EH (cell line): ENCODE measurements around the gene NAA16.
"Not testable (repeated sequence)": the region's sequence is repeated elsewhere in the genome, so short reads cannot be mapped to it uniquely, and the experiment has no call there.

ENCODE experiments used
- DNase-seq: peaks from one replicate; pipeline ENCODE4 v3.0.0-alpha.2; 2015; ENCODE audit warnings: low read depth

The NAA16 gene

DNA sequence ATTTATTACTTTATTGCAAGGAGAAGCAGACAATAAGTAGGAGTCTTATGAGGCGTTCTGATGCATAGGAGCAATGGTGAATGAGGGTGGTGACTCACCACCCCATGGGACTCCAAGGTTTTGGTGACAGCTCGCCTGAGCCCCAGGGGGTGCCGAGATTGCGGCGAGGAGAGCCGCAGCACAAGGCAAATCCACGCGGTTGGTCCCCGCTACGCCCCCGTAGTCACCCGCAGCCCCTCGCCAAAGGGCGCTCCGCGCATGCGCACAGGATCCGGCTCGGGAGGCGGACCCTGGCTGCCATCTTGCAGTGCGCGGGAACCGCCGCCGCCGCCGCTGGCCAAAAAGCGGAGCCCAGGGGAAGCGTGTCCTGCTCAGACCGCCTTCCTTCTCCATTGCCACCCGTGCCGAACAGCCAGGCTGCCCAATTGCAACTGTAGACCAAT is at the start of gene NAA16:
Gene NAA16 (plus strand): TSS at position 305 of the 443 bp plus-strand sequence. CDS start 262 bp downstream, outside the sequence.
- DNase-seq, result peak; percentile 93

DNA sequence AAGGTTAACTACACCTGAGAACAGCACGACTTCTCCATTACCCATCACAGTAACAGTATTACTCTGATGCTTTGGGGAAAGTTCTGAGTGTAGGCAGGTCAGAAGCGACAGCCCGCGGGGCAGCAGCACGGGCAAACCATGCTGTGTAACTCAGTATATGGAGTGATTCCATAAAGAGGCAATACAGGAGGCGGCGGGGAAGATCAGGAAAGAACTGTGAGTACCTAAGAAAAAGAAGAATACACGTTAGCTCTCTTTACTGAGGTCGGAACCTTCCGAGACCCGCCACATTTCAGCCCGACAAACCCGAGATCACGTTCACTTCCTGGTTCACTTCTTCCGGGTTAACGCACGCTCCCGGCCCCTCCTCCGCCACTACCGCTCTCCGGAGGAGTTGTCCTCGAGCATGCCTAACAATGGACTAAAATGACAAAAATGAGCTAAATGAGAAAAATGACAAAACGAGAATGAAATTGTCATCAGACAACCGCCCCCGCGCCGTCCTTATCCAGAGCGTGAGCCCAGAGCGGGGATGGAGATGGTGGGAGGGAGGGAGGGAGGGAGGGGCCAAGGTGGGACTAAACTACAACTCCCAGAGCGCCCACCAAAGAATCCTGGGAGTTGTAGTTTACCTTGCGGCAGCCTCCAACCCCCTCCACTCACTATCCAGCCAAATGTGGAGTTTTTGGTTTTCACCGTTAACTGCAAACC is 47.7 kb upstream of the NAA16 start, which contains the start of gene MTRF1:
Gene MTRF1 (minus strand): TSS at position 316 of the 711 bp plus-strand sequence. CDS start 2,669 bp downstream, outside the sequence.
- peak; percentile 84 for DNase-seq

DNA sequence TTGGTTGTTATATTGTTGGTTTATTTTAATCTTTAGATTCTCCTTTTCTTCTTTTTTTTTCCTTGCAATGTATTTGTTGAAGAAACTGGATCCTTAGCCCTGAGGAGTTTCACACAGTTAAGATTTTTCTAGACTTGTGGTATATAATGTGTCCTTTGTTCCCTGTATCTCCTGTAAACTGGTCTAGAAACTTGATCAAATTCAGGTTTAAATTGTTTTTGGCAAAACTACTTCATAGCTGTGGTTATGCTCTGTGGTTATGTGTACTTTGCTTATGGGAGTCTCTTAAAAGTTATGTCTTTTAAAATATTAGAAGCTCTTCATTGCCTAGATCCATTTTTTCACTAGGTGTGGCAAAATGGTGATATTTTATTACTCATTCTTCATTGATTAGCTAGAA is 44.0 kb upstream of the NAA16 start:
- DNase-seq, result peak; percentile 28

DNA sequence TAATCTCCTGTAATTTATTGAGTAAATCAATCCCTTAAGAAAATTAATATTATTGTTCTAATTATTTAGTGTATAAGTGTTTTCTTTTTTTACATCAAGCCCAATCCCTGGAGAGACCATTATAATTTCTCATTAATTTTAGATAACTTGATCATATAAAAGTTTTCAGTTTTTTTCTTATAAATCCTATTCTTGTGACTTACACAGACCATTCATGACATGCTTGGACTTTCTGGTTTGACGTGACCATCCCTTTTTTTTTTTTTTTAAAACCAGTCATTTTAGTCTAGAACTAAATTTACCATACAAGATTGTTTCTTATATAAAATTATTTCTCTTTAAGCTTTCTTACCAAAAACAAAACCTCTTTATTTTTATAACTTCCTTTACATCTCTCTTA is 42.3 kb upstream of the NAA16 start:
- DNase-seq, result peak; percentile 16

DNA sequence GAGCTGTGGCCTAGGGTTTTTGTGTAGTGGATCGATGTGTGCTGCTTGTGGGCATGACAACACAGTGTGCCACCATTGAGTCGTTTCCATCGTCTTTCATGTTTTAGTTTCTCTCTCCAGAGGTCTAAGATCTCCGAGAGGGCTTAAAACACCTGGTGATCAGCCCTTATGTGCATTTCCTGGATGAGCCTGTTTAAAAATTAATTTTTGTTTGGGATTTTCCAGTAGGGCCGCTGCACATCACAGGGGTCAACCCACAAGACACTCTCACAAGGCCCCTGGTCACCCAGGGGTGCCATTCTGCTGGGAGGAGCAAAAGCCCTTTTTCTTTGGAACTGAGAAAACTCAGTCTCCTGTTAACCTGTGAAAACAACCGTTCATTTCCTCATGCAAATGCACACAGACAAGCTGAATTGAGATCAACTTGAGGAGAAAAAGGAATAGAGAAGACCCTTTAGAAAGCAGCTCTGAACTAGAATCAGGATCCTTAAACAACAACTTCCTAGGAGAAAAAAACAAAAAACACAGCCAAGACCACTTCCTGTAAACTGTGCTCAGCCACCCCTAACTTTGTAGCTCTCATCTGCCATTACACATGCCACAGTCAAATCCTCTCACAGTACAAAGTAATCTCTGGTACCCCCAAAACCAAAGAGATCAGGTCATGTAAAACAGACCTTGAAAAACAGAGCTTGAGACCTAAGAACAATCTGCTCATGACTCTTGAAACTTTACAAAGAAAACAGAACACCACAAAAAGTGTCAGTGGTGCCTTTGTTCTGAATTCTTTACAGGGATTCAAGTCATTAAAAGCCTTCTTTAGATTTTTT is 39.4 kb upstream of the NAA16 start:
- no peak for DNase-seq

DNA sequence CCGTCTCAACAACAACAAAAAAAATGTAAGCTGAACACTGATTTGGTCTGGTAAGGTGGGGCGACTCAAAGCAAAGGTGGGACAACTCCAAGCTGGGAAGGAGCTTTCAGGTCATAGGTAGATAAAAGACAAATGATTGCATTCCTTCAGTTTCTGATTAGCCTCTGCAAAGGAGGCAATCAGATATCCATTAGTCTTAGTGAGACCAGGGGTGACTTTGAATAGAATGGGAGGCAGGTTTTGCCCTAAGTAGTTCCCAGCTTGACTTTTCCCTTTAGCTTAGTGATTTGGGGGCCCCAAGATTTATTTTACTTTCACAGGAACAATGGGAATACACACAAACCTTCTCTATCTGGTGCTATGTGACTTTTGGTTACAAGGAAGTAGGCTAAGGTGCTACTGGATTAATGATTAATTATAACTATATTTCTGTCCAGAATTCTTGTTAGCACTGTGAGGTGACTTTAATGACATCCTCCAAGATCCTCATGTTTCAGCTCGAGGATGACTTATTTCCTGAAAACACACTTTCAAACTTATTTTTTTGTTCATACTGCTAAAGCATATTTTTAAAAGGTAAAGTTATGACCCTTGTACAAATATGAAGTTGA is 37.1 kb upstream of the NAA16 start:
- no peak for DNase-seq

DNA sequence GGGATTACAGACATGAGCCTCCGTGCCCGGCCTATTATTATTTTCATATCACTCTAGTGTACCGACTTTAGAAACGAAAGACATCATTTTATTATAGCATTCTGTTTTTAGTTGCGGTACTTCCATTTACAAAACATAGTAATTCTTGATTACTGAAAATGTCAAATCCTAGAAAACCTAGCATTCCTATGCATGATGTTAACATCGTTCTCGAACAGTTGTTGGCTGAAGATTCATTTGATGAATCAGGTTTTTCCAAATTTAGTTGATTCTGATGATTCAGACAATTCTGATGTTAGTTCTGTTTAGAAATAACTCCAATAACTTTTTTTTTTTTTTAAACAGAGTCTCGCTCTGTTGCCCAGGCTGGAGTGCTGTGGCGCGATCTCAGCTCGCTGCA is 36.2 kb upstream of the NAA16 start:
- DNase-seq, result peak; percentile 39

DNA sequence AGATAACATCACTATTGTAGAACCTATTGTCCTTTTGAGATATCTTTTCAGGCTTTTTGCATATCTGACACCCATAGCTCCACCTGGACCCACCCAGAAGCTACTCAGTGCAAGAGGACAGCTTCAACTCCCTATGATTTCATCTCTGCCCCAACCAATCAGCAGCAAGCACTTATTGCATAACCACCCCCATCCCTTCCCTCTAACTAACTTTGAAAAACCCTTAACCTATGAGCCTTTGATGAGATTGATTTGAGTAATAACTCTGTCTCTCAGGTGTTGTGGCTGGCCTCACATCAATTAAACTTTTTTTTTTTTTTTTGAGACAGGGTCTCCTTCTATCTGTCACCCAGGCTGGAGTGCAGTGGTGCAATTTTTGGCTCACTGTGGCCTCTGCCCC is 34.2 kb upstream of the NAA16 start:
- no peak for DNase-seq

DNA sequence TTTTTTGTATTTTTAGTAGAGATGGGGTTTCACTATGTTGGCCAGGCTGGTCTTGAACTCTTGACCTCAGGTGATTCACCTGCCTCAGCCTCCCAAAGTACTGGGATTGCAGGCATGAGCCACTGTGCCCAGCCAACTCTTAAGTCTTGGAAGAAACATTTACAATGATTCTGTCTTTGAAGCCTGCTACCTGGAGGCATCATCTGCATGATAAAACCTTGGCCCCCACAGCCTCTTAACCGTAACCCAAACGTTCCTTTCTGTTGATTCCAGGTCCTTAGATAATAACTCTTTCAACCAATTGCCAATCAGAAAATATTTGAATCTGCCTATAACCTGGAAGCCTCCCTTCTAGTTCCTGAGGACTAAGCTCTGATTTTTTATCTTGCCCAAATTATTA is 31.9 kb upstream of the NAA16 start:
- not testable (repeated sequence) for DNase-seq

DNA sequence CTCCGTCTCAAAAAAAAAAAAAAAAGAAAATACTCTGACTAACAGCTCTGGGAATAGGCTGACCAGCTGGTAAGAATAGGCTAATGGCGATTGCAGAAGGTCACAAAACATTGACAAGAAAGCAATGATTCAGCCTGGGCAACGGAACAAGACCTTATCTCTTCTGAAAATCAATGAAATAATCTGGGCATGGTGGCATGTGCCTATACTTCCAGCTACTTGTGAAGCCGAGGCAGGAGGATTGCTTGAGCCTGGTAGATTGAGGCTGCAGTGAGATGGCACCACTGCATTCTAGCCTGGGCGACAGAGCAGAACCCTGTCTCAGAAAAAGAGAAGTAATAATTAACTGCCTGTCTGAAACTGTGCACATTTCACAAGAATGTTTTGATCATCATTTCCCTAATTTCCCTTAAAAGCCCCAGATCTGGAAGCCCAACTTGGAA is 28.9 kb upstream of the NAA16 start:
- DNase-seq, result no peak

DNA sequence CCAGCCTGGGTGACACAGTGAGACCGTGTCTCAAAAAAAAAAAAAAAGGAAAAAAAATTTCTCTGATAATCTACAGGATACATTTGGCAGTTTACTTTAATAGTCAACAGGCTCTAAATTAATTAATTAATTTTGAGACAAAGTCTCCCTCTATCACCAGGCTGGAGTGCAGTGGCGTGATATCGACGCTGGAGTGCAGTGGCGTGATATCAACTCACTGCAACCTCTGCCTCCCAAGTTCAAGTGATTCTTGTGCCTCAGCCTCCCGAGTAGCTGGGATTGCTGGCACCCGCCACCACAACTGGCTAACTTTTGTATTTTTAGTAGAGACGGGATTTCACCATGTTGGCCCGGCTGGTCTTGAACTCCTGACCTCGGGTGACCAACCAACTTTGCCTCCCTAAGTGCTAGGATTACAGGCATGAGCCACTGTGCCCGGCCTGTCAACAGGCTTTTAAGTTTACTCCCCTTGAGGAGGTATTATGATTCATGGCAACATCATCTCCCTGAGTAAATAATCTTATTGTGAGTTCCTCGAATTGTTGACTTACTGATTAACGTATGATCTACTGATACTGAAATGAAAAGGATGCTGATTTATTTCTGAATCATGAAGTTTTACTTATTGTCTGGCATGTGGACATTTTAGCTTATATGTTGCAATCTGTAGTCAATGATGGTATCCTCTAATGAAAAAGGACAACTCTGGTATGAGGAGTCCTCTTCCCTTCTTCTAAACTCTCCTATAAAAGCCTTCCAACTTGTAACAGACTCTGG is 26.4 kb upstream of the NAA16 start:
- DNase-seq, result peak; percentile 96

DNA sequence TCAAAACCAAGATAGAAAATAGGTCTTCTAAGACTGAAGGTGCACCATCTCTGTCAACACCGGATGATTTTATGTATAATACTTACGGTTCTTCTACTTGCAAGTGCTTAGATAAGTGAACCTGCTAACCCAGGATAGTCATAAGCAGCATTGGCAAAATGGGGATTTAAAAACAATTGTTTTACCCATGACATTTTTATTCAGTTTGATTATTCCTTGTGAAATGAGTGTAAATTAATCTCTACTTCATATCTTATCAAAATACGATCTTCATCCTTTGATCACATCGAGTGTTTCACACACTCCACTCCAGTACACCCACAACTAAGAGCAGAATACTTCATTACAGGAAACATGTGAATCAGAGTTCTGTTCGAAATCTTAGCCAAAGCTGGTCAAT is 24.7 kb upstream of the NAA16 start:
- DNase-seq, result no peak

DNA sequence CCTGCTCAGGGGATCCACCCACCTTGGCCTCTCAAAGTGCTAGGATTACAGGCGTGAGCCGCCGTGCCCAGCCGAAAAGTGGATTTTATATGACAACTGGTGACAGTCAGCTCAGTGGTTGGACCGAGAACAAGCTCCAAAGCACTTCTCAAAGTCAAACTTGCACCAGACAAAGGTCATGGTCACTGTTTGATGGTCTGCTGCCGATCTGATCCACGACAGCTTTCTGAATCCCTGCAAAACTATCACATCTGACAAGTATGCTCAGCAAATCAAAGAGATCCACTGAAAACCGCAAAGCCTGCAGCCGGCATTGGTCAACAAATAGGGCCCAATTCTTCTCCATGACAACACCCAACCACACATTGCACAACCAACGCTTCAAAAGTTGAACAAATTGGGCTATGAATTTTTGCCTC is 21.6 kb upstream of the NAA16 start:
- DNase-seq, result no peak

DNA sequence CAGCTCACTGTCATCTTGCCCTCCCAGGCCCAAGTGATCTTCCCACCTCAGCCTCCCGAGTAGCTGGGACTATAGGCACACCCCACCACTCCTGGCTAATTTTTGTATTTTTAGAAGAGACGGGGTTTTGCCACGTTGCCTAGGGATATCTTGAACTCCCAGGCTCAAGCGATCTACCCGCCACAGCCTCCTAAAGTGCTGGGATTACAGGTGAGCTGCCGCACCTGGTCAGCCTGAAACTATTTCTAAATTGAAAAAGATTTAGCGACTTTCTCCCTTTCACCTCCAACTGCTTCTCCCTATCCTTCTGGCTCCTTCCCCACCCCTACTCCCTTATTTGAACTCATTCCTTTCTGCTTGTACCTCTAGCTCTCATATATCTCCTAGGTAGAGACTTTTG is 19.8 kb upstream of the NAA16 start:
- no peak for DNase-seq

DNA sequence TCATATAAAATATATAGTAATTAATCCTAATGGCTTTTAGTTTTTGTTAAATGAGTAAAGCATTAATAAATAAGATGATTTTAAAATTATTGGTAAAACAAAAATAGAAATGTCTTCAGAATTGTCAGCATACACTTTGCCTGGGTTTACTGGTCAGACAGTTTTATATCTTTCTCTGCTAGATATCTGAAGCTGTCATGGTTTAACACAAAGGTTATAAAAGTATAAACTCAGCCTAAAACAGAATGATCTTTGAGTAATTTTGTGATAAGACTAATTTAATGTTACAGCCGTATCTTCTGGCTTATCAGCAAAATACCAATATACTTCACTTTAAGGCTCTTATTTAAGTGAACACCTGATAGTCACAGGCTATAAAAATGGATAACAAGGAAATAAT is 17.8 kb upstream of the NAA16 start:
- no peak for DNase-seq

DNA sequence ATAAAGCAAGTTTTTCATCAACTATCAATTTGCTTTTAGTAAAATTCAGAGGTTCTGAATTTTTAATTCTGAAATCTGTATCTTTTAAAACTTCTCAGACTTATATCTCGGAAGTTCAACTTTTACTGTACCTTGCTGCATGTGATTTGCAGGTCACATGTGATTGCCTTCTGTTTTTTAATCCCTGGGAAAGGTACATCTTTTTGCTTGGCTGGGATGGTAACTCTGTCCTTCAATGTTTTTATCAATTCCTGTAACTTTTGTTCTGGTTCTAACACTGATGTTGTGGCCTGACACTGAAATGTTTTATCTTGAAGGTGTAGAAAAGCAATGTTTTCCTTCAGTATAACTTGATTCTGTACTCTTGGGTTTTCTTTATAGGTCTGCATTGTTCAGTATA is 16.2 kb upstream of the NAA16 start:
- no peak for DNase-seq

DNA sequence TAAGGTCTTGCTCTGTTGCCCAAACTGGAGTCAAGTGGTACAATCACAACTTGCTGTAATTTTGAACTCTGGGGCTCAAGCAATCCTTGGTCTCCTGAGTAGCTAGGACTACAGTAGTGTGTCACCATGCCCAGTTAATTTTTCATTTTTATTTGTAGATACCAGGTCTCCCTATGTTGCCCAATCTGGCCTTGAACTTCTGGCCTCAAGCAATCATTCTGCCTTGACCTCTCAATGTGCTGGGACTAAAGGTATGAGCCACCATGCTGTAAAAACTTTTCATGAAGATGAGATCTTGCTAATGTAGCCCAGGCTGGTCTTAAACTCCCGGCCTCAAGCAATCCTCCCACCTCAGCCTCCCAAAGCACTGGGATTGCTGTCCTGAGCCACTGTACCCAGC is 15.1 kb upstream of the NAA16 start:
- DNase-seq, result no peak

DNA sequence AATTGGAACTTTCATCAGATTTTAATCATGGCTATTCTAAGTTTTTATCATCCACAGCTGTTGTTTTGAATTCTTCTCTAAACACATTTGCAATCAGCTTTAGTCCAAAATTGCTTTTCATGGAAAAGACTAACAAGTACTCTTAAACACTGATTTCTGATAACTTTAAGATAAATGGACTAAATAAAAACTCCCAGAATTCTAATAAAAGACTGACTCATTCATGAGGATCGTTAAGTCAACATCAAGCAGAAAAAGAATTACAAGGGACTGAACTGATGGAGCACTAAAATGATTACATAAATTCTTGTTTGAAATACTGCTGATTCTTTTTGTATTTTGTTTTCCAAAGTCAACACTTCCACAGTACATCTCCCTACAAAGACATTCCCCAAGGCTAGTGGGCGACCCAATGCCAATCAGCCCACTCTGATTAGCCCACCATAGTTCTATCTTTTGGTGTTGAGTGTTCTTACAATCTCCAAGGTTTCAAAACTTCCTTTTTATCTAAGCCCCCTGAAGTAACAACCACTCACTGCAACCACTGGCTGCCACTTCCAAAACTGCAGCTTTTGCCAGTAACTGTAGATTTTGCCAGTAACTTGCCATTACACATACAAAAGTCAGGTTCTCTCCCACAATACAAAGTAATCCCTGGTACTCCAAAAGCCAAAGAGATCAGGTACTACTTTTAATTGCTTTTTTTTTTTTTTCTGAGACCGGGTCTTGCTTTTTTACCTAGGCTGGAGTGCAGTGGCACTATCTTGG is 14.0 kb upstream of the NAA16 start:
- DNase-seq, result peak; percentile 69

DNA sequence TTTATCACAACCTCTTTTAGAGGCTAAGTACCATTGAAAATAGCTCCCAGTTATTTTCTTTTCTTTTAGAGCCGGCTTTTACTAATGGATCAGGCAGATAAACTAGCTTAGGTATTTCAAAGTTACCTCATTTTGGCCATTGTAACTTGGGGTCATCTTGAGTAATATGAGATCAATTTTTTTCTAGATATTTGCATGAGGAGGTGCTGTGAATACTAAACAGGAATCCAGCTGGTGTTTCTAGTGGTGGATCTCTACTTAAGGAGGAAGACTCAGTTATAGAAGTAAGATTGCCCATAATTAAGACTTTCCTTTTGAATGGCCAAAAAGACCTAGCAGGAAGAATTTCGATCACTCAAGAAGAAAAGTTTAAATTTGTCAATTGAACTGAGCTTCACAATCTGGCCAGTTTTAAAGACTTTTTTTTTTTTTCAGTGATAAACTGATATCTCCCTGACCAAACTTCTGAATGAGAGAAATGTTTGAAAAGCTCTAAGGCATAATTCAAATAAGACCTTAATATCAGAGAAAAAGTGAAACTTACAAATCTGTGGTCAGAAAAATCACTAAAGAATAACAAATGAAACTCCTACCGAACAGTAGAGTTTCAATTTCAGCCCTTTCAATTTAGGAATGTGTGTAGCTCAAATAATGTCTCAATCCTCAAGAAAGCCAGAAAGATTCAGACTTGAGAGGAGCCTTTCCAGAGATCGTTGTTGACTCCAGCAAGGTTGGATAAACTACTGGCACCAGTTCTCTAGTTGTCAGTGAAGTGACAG is 11.6 kb upstream of the NAA16 start:
- no peak for DNase-seq

DNA sequence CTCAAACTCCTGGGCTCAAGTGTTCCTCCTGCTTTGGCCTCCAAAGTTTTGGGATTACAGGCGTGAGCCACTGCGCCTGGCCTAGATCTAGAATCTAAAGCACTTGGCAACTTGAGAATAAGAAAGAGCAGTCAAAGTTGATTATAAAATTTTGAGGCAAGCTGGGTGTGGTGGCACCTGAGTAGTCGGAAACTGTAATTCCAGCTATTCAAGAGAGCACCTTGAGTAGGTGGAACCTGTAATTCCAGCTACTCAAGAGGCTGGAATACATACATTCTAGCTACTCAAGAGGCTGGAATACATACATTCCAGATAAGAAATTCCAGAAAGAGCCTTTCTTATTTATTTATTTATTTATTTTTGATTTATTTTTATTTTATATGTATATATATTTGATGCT is 8.3 kb upstream of the NAA16 start:
- DNase-seq, result no peak
